ENCODE results near the gene L3MBTL4. TPM values are rescaled to one million over a fixed set of nuclear protein-coding genes. Genes with fewer than 3 reads are reported as not detected.

Gene L3MBTL4
- total RNA-seq, 2 experiments from 2014 or later = 0.19 to 0.47 TPM

GRCh38 chr18:6406910-6407470 lies 7.7 kb downstream of the L3MBTL4 start:
- ChIA-PET CTCF (no interaction called here), POLR2A (no interaction called here)
- no peaks in the 10 kb centered on the region for H3K36me3 Mint-ChIP-seq (ENCODE audit: low read depth)
- ATAC-seq (ENCODE audit: poor library complexity) = no peak
- Histone ChIP-seq H3K4me1 (ENCODE audit: insufficient read depth, low read length) (no peaks in the 10 kb centered on the region), H3K27ac (ENCODE audit: low read depth in 1 of 2, low read length in 2 of 2) (no peak overlapping the region), H3K27me3 (ENCODE audit: control insufficient read depth in 1 of 2, insufficient read depth in 2 of 2, low read length in 2 of 2) (no peaks in the 10 kb centered on the region), H3K4me3 (ENCODE audit: low read length) (no peak overlapping the region), H3K36me3 (ENCODE audit: insufficient read depth, low read length) (no peaks in the 10 kb centered on the region), H3K9me3 (ENCODE audit: control insufficient read depth in 1 of 2, insufficient read depth in 1 of 2, low read length in 2 of 2) (peaks cover 0 to 9% of the 10 kb centered on the region in 2 experiments)
- H3K27me3 Mint-ChIP-seq = peaks cover 9% of the 10 kb centered on the region
- no peak overlapping the region for H3K27ac Mint-ChIP-seq
- no peaks in the 10 kb centered on the region for H3K4me1 Mint-ChIP-seq (ENCODE audit: low read depth)
- no peak overlapping the region for H3K4me3 Mint-ChIP-seq
- H3K9me3 Mint-ChIP-seq = no peaks in the 10 kb centered on the region
- intact Hi-C loops (cut with DNase I, micrococcal nuclease) = no loop called here
- TF ChIP-seq CTCF (IDR thresholded peaks at IDR 0.05) = no peak
- no peak for DNase-seq

DNA sequence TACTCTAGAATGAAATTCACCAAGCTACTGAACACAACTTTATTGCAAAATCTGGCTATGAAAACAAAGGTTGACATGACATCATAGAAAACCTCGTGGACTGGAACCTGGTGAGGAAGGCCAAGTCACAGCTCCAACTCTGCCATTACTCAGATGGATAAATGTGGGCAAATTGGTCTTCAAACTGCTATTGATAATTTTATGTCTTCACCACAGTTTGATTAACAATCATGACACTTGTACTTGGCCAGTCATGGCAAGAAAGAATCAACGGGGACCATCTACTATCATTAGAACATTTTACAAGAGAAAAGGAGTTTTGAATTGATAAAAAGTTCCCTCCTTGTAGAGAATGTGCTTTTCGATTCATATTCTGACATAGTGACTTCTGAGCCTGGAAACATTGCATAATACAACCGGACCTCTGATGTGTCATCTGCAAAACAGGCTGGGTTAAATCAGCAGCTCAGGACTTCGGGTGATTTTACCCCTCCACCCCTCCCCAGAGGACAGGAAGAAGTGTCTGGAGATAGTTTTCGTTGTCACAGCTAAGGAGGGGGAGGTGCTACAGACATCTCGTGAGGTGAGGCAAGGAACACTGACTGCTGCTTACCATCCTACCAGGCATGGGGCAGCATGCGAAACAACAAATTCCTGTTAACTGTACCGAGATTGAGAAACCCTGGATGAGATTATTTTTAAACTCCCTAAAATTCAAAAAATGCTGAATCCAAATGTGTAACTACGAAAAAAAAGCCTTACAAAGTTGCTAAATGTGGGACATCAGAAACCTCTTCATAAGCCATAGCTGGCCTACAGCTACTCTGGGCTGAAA lies 8.4 kb downstream of the L3MBTL4 start:
- no peak for TF ChIP-seq CTCF (IDR thresholded peaks at IDR 0.05)
- Histone ChIP-seq H3K27ac (ENCODE audit: low read depth in 1 of 2, low read length in 2 of 2) (no peak overlapping the region), H3K4me1 (ENCODE audit: insufficient read depth, low read length) (no peaks in the 10 kb centered on the region), H3K9me3 (ENCODE audit: control insufficient read depth in 1 of 2, insufficient read depth in 1 of 2, low read length in 2 of 2) (peaks cover 0 to 9% of the 10 kb centered on the region in 2 experiments), H3K36me3 (ENCODE audit: insufficient read depth, low read length) (no peaks in the 10 kb centered on the region), H3K4me3 (ENCODE audit: low read length) (no peak overlapping the region), H3K27me3 (ENCODE audit: control insufficient read depth in 1 of 2, insufficient read depth in 2 of 2, low read length in 2 of 2) (no peaks in the 10 kb centered on the region)
- intact Hi-C loops (cut with DNase I, micrococcal nuclease) = no loop called here
- Mint-ChIP-seq H3K4me3 (no peak overlapping the region), H3K27me3 (peaks cover 2% of the 10 kb centered on the region), H3K9me3 (no peaks in the 10 kb centered on the region), H3K4me1 (ENCODE audit: low read depth) (no peaks in the 10 kb centered on the region), H3K36me3 (ENCODE audit: low read depth) (no peaks in the 10 kb centered on the region), H3K27ac (no peak overlapping the region)
- DNase-seq = peak in 2 of 14 experiments; percentile 38 to 54
- ChIA-PET CTCF (no interaction called here), POLR2A (no interaction called here)
- no peak for ATAC-seq (ENCODE audit: poor library complexity)

- H3K4me1 Mint-ChIP-seq (ENCODE audit: low read depth) = no peaks in the 10 kb centered on the region
- intact Hi-C loops (cut with DNase I, micrococcal nuclease) = no loop called here
- H3K27me3 ChIP-seq (ENCODE audit: control insufficient read depth in 1 of 2, insufficient read depth in 2 of 2, low read length in 2 of 2) = no peaks in the 10 kb centered on the region
- H3K36me3 ChIP-seq (ENCODE audit: insufficient read depth, low read length) = no peaks in the 10 kb centered on the region
- no peaks in the 10 kb centered on the region for H3K36me3 Mint-ChIP-seq (ENCODE audit: low read depth)
- no peaks in the 10 kb centered on the region for H3K27me3 Mint-ChIP-seq
- H3K4me3 Mint-ChIP-seq = no peak overlapping the region
- no peak overlapping the region for H3K27ac Mint-ChIP-seq
- H3K9me3 ChIP-seq (ENCODE audit: control insufficient read depth in 1 of 2, insufficient read depth in 1 of 2, low read length in 2 of 2) = peaks cover 0 to 9% of the 10 kb centered on the region in 2 experiments
- H3K4me3 ChIP-seq (ENCODE audit: low read length) = no peak overlapping the region
- TF ChIP-seq CTCF (IDR thresholded peaks at IDR 0.05) = no peak
- CTCF ChIA-PET = no interaction called here
- ATAC-seq (ENCODE audit: poor library complexity) (no peak), DNase-seq (no peak)
- H3K27ac ChIP-seq (ENCODE audit: low read depth in 1 of 2, low read length in 2 of 2) = no peak overlapping the region
- no peaks in the 10 kb centered on the region for H3K9me3 Mint-ChIP-seq
- POLR2A ChIA-PET = no interaction called here
- no peaks in the 10 kb centered on the region for H3K4me1 ChIP-seq (ENCODE audit: insufficient read depth, low read length)
These were observed 9.3 kb downstream of the L3MBTL4 start for GRCh38 chr18:6405237-6406074.
